ENCODE measurements around the gene C11orf87. TPM values are rescaled to one million over a fixed set of nuclear protein-coding genes. Genes with fewer than 3 reads are reported as not detected.

The C11orf87 gene
- total and polyA plus RNA-seq, 9 of the 15 experiments (the other 6 are each of a cell fraction or from before 2014, with no cell fraction given) = not detected

GRCh38 chr11:109405671-109406070, 16.3 kb upstream of the C11orf87 start:
- TF ChIP-seq CBX3 (IDR thresholded peaks at IDR 0.05; ENCODE audit: borderline replicate concordance in 1 of 2, low read length in 2 of 2) (no peak), NFIX (CRISPR knock-in tag; IDR thresholded peaks at IDR 0.05; ENCODE audit: low read depth) (no peak), CC2D1A (IDR thresholded peaks at IDR 0.05) (no peak), HNRNPK (IDR thresholded peaks at IDR 0.05; ENCODE audit: low read depth, low read length, poor library complexity, severe bottlenecking) (no peak), ETV1 (tag; conservative IDR thresholded peaks at IDR 0.05; ENCODE audit: low read depth) (no peak)
- H3K4me3 ChIP-seq = no peak overlapping the region
- no peaks in the 10 kb centered on the region for H3K4me1 ChIP-seq (replicated peaks in 1 of 2; ENCODE audit: control insufficient read depth in 2 of 2, insufficient read depth in 2 of 2, low read length in 2 of 2)
- no peak for FAIRE-seq
- no peaks in the 10 kb centered on the region for H3K36me3 ChIP-seq (ENCODE audit: control insufficient read depth, insufficient read depth, low read length)
- no peaks in the 10 kb centered on the region; the same call in 1 of the 2 replicates for H3K9me3 ChIP-seq (replicated peaks; ENCODE audit: control insufficient read depth, insufficient read depth, low read depth, low read length)
- in situ Hi-C loops (cut with MboI) (no loop called here), intact Hi-C loops (cut with micrococcal nuclease) (no loop called here)
- no peak for DNase-seq (ENCODE audit: extremely low read depth in 1 of 4, low spot score in 3 of 4)
- H3K4me2 ChIP-seq (ENCODE audit: insufficient read depth, low read length) = no peak overlapping the region
- no peak overlapping the region for H2AFZ ChIP-seq (ENCODE audit: low read depth, low read length)
- no peaks in the 10 kb centered on the region for H3K9me1 ChIP-seq (ENCODE audit: control insufficient read depth, insufficient read depth, low read length)
- POLR2A ChIA-PET = no interaction called here
- no peaks in the 10 kb centered on the region for H3K27me3 ChIP-seq (ENCODE audit: control insufficient read depth in 2 of 2, insufficient read depth in 2 of 2, low read length in 2 of 2)
- no peaks in the 10 kb centered on the region for H3K79me2 ChIP-seq (ENCODE audit: control insufficient read depth, insufficient read depth, low read length)
- ATAC-seq = no peak
- CTCF ChIA-PET (ENCODE audit: low intra/inter-chr PET ratio) = no interaction called here
- H3K27ac ChIP-seq (ENCODE audit: extremely low read depth, low read depth, low read length) = no peak overlapping the region
- H3K9ac ChIP-seq (ENCODE audit: insufficient read depth in 1 of 2, low read depth in 2 of 2, low read length in 2 of 2) = no peak overlapping the region
- H4K20me1 ChIP-seq (replicated peaks; ENCODE audit: control insufficient read depth, insufficient read depth, low read length) = no peaks in the 10 kb centered on the region
- no TSS peak for BruUV-seq (replicated peaks)

- in situ Hi-C loops (cut with MboI) = no loop called here
- H3K4me2 ChIP-seq (ENCODE audit: insufficient read depth, low read length) = no peak overlapping the region
- H4K20me1 ChIP-seq (replicated peaks; ENCODE audit: control insufficient read depth, insufficient read depth, low read length) = no peaks in the 10 kb centered on the region
- H3K79me2 ChIP-seq (ENCODE audit: control insufficient read depth, insufficient read depth, low read length) = no peaks in the 10 kb centered on the region
- no peaks in the 10 kb centered on the region for H3K27me3 ChIP-seq (ENCODE audit: control insufficient read depth in 2 of 2, insufficient read depth in 2 of 2, low read length in 2 of 2)
- no peaks in the 10 kb centered on the region for H3K9me3 ChIP-seq (replicated peaks; ENCODE audit: control insufficient read depth, insufficient read depth, low read depth, low read length)
- H3K27ac ChIP-seq (ENCODE audit: extremely low read depth, low read depth, low read length) = no peak overlapping the region
- ChIA-PET POLR2A (no interaction called here), CTCF (ENCODE audit: low intra/inter-chr PET ratio) (no interaction called here)
- no peaks in the 10 kb centered on the region for H3K36me3 ChIP-seq (ENCODE audit: control insufficient read depth, insufficient read depth, low read length)
- intact Hi-C loops (cut with micrococcal nuclease) = no loop called here
- H3K9ac ChIP-seq (ENCODE audit: insufficient read depth in 1 of 2, low read depth in 2 of 2, low read length in 2 of 2) = no peak overlapping the region
- ATAC-seq (no peak), DNase-seq (ENCODE audit: extremely low read depth in 1 of 4, low spot score in 3 of 4) (no peak), FAIRE-seq (no peak)
- H3K4me1 ChIP-seq (replicated peaks in 1 of 2; ENCODE audit: control insufficient read depth in 2 of 2, insufficient read depth in 2 of 2, low read length in 2 of 2) = no peaks in the 10 kb centered on the region
- no peaks in the 10 kb centered on the region for H3K9me1 ChIP-seq (ENCODE audit: control insufficient read depth, insufficient read depth, low read length)
- 0% methylated on average over 2 of the region's 2 CpGs for WGBS (ENCODE audit: insufficient coverage, low coverage, missing lambda C conversion rate)
- no peak overlapping the region for H3K4me3 ChIP-seq
- no peak overlapping the region for H2AFZ ChIP-seq (ENCODE audit: low read depth, low read length)
- no TSS peak for BruUV-seq (replicated peaks)
- TF ChIP-seq HNRNPK (IDR thresholded peaks at IDR 0.05; ENCODE audit: low read depth, low read length, poor library complexity, severe bottlenecking) (no peak), ZNF507 (tag; conservative IDR thresholded peaks at IDR 0.05) (no peak), TAL1 (IDR thresholded peaks at IDR 0.05) (no peak), E2F4 (CRISPR knock-in tag; IDR thresholded peaks at IDR 0.05; ENCODE audit: low read depth) (no peak), ZHX1 (conservative IDR thresholded peaks at IDR 0.05; ENCODE audit: low read length) (no peak), SIN3B (IDR thresholded peaks at IDR 0.05; ENCODE audit: low read depth) (no peak), HMBOX1 (IDR thresholded peaks at IDR 0.05) (no peak), L3MBTL2 (IDR thresholded peaks at IDR 0.05) (no peak), KAT7 (CRISPR knock-in tag; IDR thresholded peaks at IDR 0.05; ENCODE audit: borderline replicate concordance) (no peak)
Observed at GRCh38 chr11:109416601-109417000, 5.4 kb upstream of the C11orf87 start.

All from K562 (cell line).